Mucosa of stomach (tissue), 1 donor: ENCODE data around the gene NKX2-3.

Experiments
- H3K27me3 ChIP-seq: one replicate; pipeline ENCODE4 v1.7.0; 2013; ENCODE audit warnings: mild to moderate bottlenecking, low read length; ENCODE audit not compliant: control insufficient read depth, insufficient read depth
- H3K36me3 ChIP-seq: one replicate; pipeline ENCODE4 v1.7.0; 2013; ENCODE audit warnings: low read length; ENCODE audit not compliant: control insufficient read depth, insufficient read depth
- H3K4me1 ChIP-seq: one replicate; pipeline ENCODE4 v1.7.0; 2013; ENCODE audit warnings: mild to moderate bottlenecking, low read length; ENCODE audit not compliant: control insufficient read depth, insufficient read depth
- H3K4me3 ChIP-seq: one replicate; pipeline ENCODE4 v1.7.0; 2013; ENCODE audit warnings: low read length
- H3K9ac ChIP-seq: one replicate; pipeline ENCODE4 v1.7.0; 2013; ENCODE audit warnings: mild to moderate bottlenecking, low read length, moderate library complexity
- H3K9me3 ChIP-seq: one replicate; pipeline ENCODE4 v1.7.0; 2013; ENCODE audit warnings: mild to moderate bottlenecking, low read length, moderate library complexity; ENCODE audit not compliant: control insufficient read depth
- donor health status: Pancreatic carcinoma.

Gene NKX2-3

GRCh38 chr10:99532687-99533495, at the start of gene NKX2-3:
Gene NKX2-3, plus strand, starts transcription at chr10:99532942. Its CDS starts 190 bp downstream, at chr10:99533132.
- Histone ChIP-seq H3K4me1 (peaks cover 32% of the 10 kb centered on the region), H3K36me3 (no peaks in the 10 kb centered on the region), H3K9me3 (no peaks in the 10 kb centered on the region), H3K4me3 (no peak within 1 kb of the TSS), H3K9ac (no peak within 1 kb of the TSS), H3K27me3 (peaks cover 97% of the 10 kb centered on the region)

- peaks cover 23% of the 10 kb centered on the region for H3K27me3 ChIP-seq
- no peaks in the 10 kb centered on the region for H3K9me3 ChIP-seq
- H3K9ac ChIP-seq = no peak overlapping the region
- H3K4me3 ChIP-seq = no peak overlapping the region
- H3K4me1 ChIP-seq = no peaks in the 10 kb centered on the region
- H3K36me3 ChIP-seq = no peaks in the 10 kb centered on the region
Observed at GRCh38 chr10:99484626-99485581, 47.8 kb upstream of the NKX2-3 start.

- Histone ChIP-seq H3K9ac (no peak overlapping the region), H3K36me3 (no peaks in the 10 kb centered on the region), H3K27me3 (peaks cover 28% of the 10 kb centered on the region), H3K9me3 (no peaks in the 10 kb centered on the region), H3K4me3 (no peak overlapping the region), H3K4me1 (no peaks in the 10 kb centered on the region)
Observed at GRCh38 chr10:99487125-99487807, 45.5 kb upstream of the NKX2-3 start.

- no peaks in the 10 kb centered on the region for H3K9me3 ChIP-seq
- no peak overlapping the region for H3K4me3 ChIP-seq
- H3K27me3 ChIP-seq = peaks cover 21% of the 10 kb centered on the region
Observed at GRCh38 chr10:99489271-99489670, 43.5 kb upstream of the NKX2-3 start.

GRCh38 chr10:99497343-99498025, 35.3 kb upstream of the NKX2-3 start:
- Histone ChIP-seq H3K36me3 (no peaks in the 10 kb centered on the region), H3K4me3 (no peak overlapping the region), H3K4me1 (no peaks in the 10 kb centered on the region), H3K27me3 (no peaks in the 10 kb centered on the region), H3K9me3 (no peaks in the 10 kb centered on the region), H3K9ac (no peak overlapping the region)

More at GRCh38 chr10:99489271-99489670, 43.5 kb upstream of the NKX2-3 start:
- Histone ChIP-seq H3K9ac (no peak overlapping the region), H3K4me1 (no peaks in the 10 kb centered on the region), H3K36me3 (no peaks in the 10 kb centered on the region)

- no peaks in the 10 kb centered on the region for H3K9me3 ChIP-seq
- no peak overlapping the region for H3K4me3 ChIP-seq
- no peak overlapping the region for H3K9ac ChIP-seq
- no peaks in the 10 kb centered on the region for H3K4me1 ChIP-seq
- no peaks in the 10 kb centered on the region for H3K36me3 ChIP-seq
- H3K27me3 ChIP-seq = peaks cover 5% of the 10 kb centered on the region
Observed at GRCh38 chr10:99506416-99506815, 26.3 kb upstream of the NKX2-3 start.

GRCh38 chr10:99507265-99507664, 25.5 kb upstream of the NKX2-3 start:
- Histone ChIP-seq H3K27me3 (peaks cover 6% of the 10 kb centered on the region), H3K4me1 (no peaks in the 10 kb centered on the region), H3K9me3 (no peaks in the 10 kb centered on the region)

GRCh38 chr10:99513061-99513460, 19.7 kb upstream of the NKX2-3 start:
- Histone ChIP-seq H3K4me1 (no peaks in the 10 kb centered on the region), H3K27me3 (peaks cover 7% of the 10 kb centered on the region), H3K9ac (no peak overlapping the region), H3K9me3 (no peaks in the 10 kb centered on the region), H3K36me3 (no peaks in the 10 kb centered on the region), H3K4me3 (no peak overlapping the region)

More at GRCh38 chr10:99507265-99507664, 25.5 kb upstream of the NKX2-3 start:
- Histone ChIP-seq H3K9ac (no peak overlapping the region), H3K36me3 (no peaks in the 10 kb centered on the region), H3K4me3 (no peak overlapping the region)

GRCh38 chr10:99519690-99520039, 13.1 kb upstream of the NKX2-3 start:
- peaks cover 60% of the 10 kb centered on the region for H3K27me3 ChIP-seq
- H3K36me3 ChIP-seq = no peaks in the 10 kb centered on the region
- no peak overlapping the region for H3K9ac ChIP-seq

GRCh38 chr10:99520040-99520846, 12.5 kb upstream of the NKX2-3 start:
- Histone ChIP-seq H3K36me3 (no peaks in the 10 kb centered on the region), H3K4me3 (no peak overlapping the region), H3K9ac (no peak overlapping the region), H3K4me1 (peaks cover 16% of the 10 kb centered on the region), H3K9me3 (no peaks in the 10 kb centered on the region), H3K27me3 (peaks cover 66% of the 10 kb centered on the region)

More at GRCh38 chr10:99519690-99520039, 13.1 kb upstream of the NKX2-3 start:
- Histone ChIP-seq H3K9me3 (no peaks in the 10 kb centered on the region), H3K4me3 (no peak overlapping the region), H3K4me1 (peaks cover 16% of the 10 kb centered on the region)
